Endothelial cell of umbilical vein (primary cell): ENCODE measurements around the gene MSL3B.

Source experiments
- BruUV-seq: library from RNA; stranded (reverse); fragments of 400-500 nt; replicated peaks from 2 replicates; lab custom pipeline; 2021; lab: Mats Ljungman, UMichigan
- CTCF ChIA-PET: fragments of 300-600, 350-600 bp; sonication (Branson Sonifier 250); formaldehyde crosslinking; loops from one replicate; lab custom pipeline; 2021; ENCODE audit warnings: antibody characterized with exemption, inconsistent platforms; lab: Charles Lee
- POLR2A ChIA-PET: fragments of 300-600, 350-600 bp; sonication (Branson Sonifier 250); formaldehyde crosslinking; loops from one replicate; lab custom pipeline; 2021; ENCODE audit warnings: antibody characterized with exemption, inconsistent platforms; lab: Charles Lee
- DNase-seq: peaks from one replicate; pipeline ENCODE4 v3.0.0-alpha.2; 2011; ENCODE audit warnings: low read depth, low spot score
- FAIRE-seq: peaks from 2 replicates; lab custom pipeline; 2011; peaks lifted over from hg19 to GRCh38; lab: Jason Lieb, UNC
- H2AFZ ChIP-seq: 2 replicates; pipeline ENCODE4 v1.6.0; 2012; ENCODE audit warnings: low read depth, low read length, control low read depth, inconsistent platforms
- H3K27ac ChIP-seq: 2 replicates; pipeline ENCODE4 v1.5.1; 2011; ENCODE audit warnings: low read depth, mild to moderate bottlenecking, control low read depth, low read length, moderate library complexity; ENCODE audit not compliant: insufficient read depth
- H3K27me3 ChIP-seq, 2 experiments: 2 replicates each; pipeline versions ENCODE4 v1.6.0 to v1.6.1; 2011; ENCODE audit warnings: low read length in 2 of 2, mixed read lengths in 1 of 2; ENCODE audit not compliant: control insufficient read depth in 2 of 2, insufficient read depth in 2 of 2
- H3K36me3 ChIP-seq, 2 experiments: 2 replicates in 1 of 2; 3 replicates in 1 of 2; pipeline ENCODE4 v1.5.1; 2011; ENCODE audit warnings: low read length in 2 of 2, mild to moderate bottlenecking in 1 of 2, moderate library complexity in 1 of 2; ENCODE audit not compliant: control insufficient read depth in 2 of 2, insufficient read depth in 2 of 2; ENCODE audit errors: extremely low read depth in 1 of 2
- H3K4me1 ChIP-seq: 3 replicates; pipeline ENCODE4 v1.5.1; 2011; ENCODE audit warnings: mild to moderate bottlenecking, low read length; ENCODE audit not compliant: control insufficient read depth, insufficient read depth; ENCODE audit errors: extremely low read depth
- H3K4me2 ChIP-seq: 2 replicates; pipeline ENCODE4 v1.6.1; 2011; ENCODE audit warnings: low read length, control low read depth, mixed read lengths; ENCODE audit not compliant: insufficient read depth
- H3K4me3 ChIP-seq, 3 experiments: fragments of 200-600 bp in 1 of 3; sonication (generic), shearing (Covaris generic) in 1 of 3; replicated peaks in 1 of 3; 2 replicates each; pipeline ENCODE4 v1.5.1; 2011 to 2016; ENCODE audit warnings: control low read depth in 3 of 3, low read length in 3 of 3, mild to moderate bottlenecking in 2 of 3, inconsistent platforms in 1 of 3, low read depth in 1 of 3, moderate library complexity in 1 of 3; ENCODE audit not compliant: insufficient read depth in 1 of 3
- H3K79me2 ChIP-seq: 2 replicates; pipeline ENCODE4 v1.6.0; 2012; ENCODE audit warnings: low read length, inconsistent platforms; ENCODE audit not compliant: control insufficient read depth, insufficient read depth
- H3K9ac ChIP-seq: replicated peaks from 2 replicates; pipeline ENCODE3; 2011; ENCODE audit warnings: low read length, control low read depth; ENCODE audit not compliant: insufficient read depth; ENCODE audit errors: extremely low read depth
- H3K9me1 ChIP-seq: replicated peaks from 3 replicates; pipeline ENCODE4 v1.6.0; 2011; ENCODE audit warnings: mild to moderate bottlenecking, low read length; ENCODE audit not compliant: control insufficient read depth, insufficient read depth; ENCODE audit errors: extremely low read depth
- H3K9me3 ChIP-seq: replicated peaks from 2 replicates; pipeline ENCODE4 v1.5.1; 2012; ENCODE audit warnings: low read length, inconsistent platforms; ENCODE audit not compliant: control insufficient read depth, insufficient read depth
- H4K20me1 ChIP-seq: replicated peaks from 2 replicates; pipeline ENCODE3; 2011; ENCODE audit warnings: mild to moderate bottlenecking, low read length; ENCODE audit not compliant: control insufficient read depth, insufficient read depth; ENCODE audit errors: extremely low read depth
- CTCF ChIP-seq, 2 donors: IDR thresholded peaks; 1 replicate in 1 of 2; 2 replicates in 1 of 2; pipeline ENCODE4 v1.5.1; 2011; ENCODE audit warnings: low read length in 2 of 2, mild to moderate bottlenecking in 2 of 2, moderate library complexity in 2 of 2, control low read depth in 1 of 2, inconsistent platforms in 1 of 2, low read depth in 1 of 2; ENCODE audit not compliant: insufficient read depth in 1 of 2; ENCODE audit errors: extremely low read depth in 1 of 2
- EZH2 ChIP-seq: IDR thresholded peaks from 2 replicates; pipeline ENCODE4 v1.6.1; 2012; ENCODE audit warnings: borderline replicate concordance, low read depth, mild to moderate bottlenecking, moderate library complexity, low read length, inconsistent platforms; ENCODE audit not compliant: severe bottlenecking
- FOS ChIP-seq: IDR thresholded peaks from 2 replicates; pipeline ENCODE4 v1.6.1; 2011; ENCODE audit warnings: mild to moderate bottlenecking, low read length, moderate library complexity, borderline replicate concordance; ENCODE audit not compliant: insufficient read depth
- GATA2 ChIP-seq: IDR thresholded peaks from 2 replicates; pipeline ENCODE4 v1.7.0; 2011; ENCODE audit warnings: low read depth, mild to moderate bottlenecking, moderate library complexity, mixed read lengths, low read length; ENCODE audit not compliant: insufficient read length, insufficient read depth
- JUN ChIP-seq: IDR thresholded peaks from 2 replicates; pipeline ENCODE4 v1.6.1; 2011; ENCODE audit warnings: borderline replicate concordance, low read depth; ENCODE audit not compliant: insufficient read length, insufficient read depth
- MAX ChIP-seq: IDR thresholded peaks from 2 replicates; pipeline ENCODE4 v1.6.1; 2011; ENCODE audit not compliant: insufficient read depth, insufficient read length
- MYC ChIP-seq: IDR thresholded peaks from one replicate; pipeline ENCODE4 v1.6.1; 2011; ENCODE audit warnings: mild to moderate bottlenecking, low read depth, low read length
- POLR2A ChIP-seq: IDR thresholded peaks from 2 replicates; pipeline ENCODE4 v1.6.1; 2012; ENCODE audit warnings: low read depth, mild to moderate bottlenecking, control low read depth, low read length
- POLR2AphosphoS5 ChIP-seq: IDR thresholded peaks from 2 replicates; pipeline ENCODE4 v1.6.1; 2012; ENCODE audit warnings: low read depth, mild to moderate bottlenecking, control low read depth, low read length, moderate library complexity; ENCODE audit not compliant: insufficient read depth
- dilution Hi-C: fragments of 300-500 bp; cut with MboI; formaldehyde crosslinking; loops from one replicate; pipeline ENCODE4 v1.15.0; 2019; ENCODE audit warnings: low sequenced_read_pairs; ENCODE audit not compliant: extremely low pct_ligation_motif_present
- intact Hi-C: fragments of 100-400 bp; cut with micrococcal nuclease; formaldehyde crosslinking; loops from one replicate; pipeline ENCODE4 v1.10.0; 2022

Gene MSL3B

GRCh38 chr2:233828546-233829192 is 39.5 kb downstream of the MSL3B start:
- Histone ChIP-seq H3K27ac (no peak overlapping the region), H3K36me3 (no peaks in the 10 kb centered on the region), H3K79me2 (no peaks in the 10 kb centered on the region), H3K9me3 (no peaks in the 10 kb centered on the region), H3K4me2 (no peak overlapping the region), H3K4me1 (no peaks in the 10 kb centered on the region), H3K9ac (no peak overlapping the region), H3K27me3 (no peaks in the 10 kb centered on the region), H3K4me3 (no peak overlapping the region), H4K20me1 (no peaks in the 10 kb centered on the region), H2AFZ (no peak overlapping the region), H3K9me1 (no peaks in the 10 kb centered on the region)
- intact Hi-C loops (no loop called here), dilution Hi-C loops (no loop called here)
- CTCF ChIA-PET = no interaction called here
- DNase-seq (no peak), FAIRE-seq (no peak)
- TF ChIP-seq CTCF (IDR thresholded peaks at IDR 0.05; ENCODE audit: extremely low read depth in 1 of 2, insufficient read depth in 1 of 2, low read depth in 1 of 2, low read length in 2 of 2) (no peak), FOS (no peak), POLR2AphosphoS5 (no peak), MYC (no peak), POLR2A (no peak), MAX (no peak), EZH2 (no peak), GATA2 (no peak), JUN (no peak)
- no TSS peak for BruUV-seq
- POLR2A ChIA-PET = no interaction called here
